ENCODE data around the gene NKX2-4. TPM values are rescaled to one million over a fixed set of nuclear protein-coding genes. Genes with fewer than 3 reads are reported as not detected.

Gene NKX2-4
- total RNA-seq, 1 experiment from 2014 or later, result not detected

DNA sequence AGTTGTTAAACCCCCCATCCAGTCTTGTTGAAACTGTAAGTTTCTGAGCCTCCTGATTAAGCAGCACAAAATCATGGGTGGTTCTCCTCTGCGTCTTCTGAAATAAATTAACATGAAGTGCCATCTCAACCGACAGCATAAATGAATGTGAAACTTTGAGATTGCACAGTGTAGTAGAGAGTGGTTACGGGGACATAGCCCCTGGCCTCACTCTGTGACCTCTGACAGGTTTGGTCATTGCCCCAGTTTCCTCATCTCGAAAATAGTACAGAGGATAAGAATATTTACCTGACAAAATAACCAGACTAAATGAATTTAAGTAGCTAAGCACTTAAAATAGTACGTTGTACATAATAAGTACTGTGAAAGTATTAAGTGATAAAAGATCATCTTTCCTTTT lies 19.1 kb downstream of the NKX2-4 start:
- Histone ChIP-seq H3K4me2 (ENCODE audit: low read length) (no peak overlapping the region), H3K27me3 (ENCODE audit: insufficient read depth, low read length) (no peaks in the 10 kb centered on the region), H3K79me2 (ENCODE audit: insufficient read depth, low read length) (peaks cover 77% of the 10 kb centered on the region), H2AFZ (ENCODE audit: low read depth, low read length, poor library complexity, severe bottlenecking) (no peak overlapping the region), H3K27ac (ENCODE audit: low read depth, low read length) (no peak overlapping the region), H3K9me3 (ENCODE audit: control insufficient read depth in 1 of 2, insufficient read depth in 1 of 2, low read depth in 1 of 2, low read length in 2 of 2) (no peaks in the 10 kb centered on the region), H3K36me3 (ENCODE audit: control insufficient read depth in 1 of 2, insufficient read depth in 2 of 2, low read length in 2 of 2) (peaks cover 10 to 13% of the 10 kb centered on the region in 2 experiments; a peak in 3 of 4 replicates), H3K9me2 (ENCODE audit: insufficient read depth) (no peaks in the 10 kb centered on the region), H3K4me1 (ENCODE audit: control insufficient read depth in 1 of 2, insufficient read depth in 2 of 2, low read length in 2 of 2) (no peaks in the 10 kb centered on the region), H3K9ac (ENCODE audit: low read length) (no peak overlapping the region), H3K4me3 (replicated peaks in 1 of 2; ENCODE audit: low read depth in 1 of 2, low read length in 2 of 2) (no peak overlapping the region), H4K20me1 (ENCODE audit: insufficient read depth) (peaks cover 13% of the 10 kb centered on the region; the same call in 1 of the 2 replicates)
- ChIA-PET RAD21 (ENCODE audit: low non-redundant PET in 1 of 2, low total read pairs in 2 of 2, uncharacterized antibody in 2 of 2, unreplicated experiment in 2 of 2) (no interaction called here), CTCF (no interaction called here), POLR2A (interaction anchor here (1.2 kb wide), 1 partner anchor 21 kb away, joined by 3 read pairs; no protein-coding TSS in a partner anchor)
- no TSS peak for BruUV-seq (replicated peaks)
- ATAC-seq (no peak), DNase-seq (ENCODE audit: low read depth, low spot score) (no peak)
- intact Hi-C loops (cut with micrococcal nuclease), result no loop called here
- no peak for TF ChIP-seq SIN3A (IDR thresholded peaks at IDR 0.05; ENCODE audit: low read depth)
- TF ChIP-seq, protein P1, sequence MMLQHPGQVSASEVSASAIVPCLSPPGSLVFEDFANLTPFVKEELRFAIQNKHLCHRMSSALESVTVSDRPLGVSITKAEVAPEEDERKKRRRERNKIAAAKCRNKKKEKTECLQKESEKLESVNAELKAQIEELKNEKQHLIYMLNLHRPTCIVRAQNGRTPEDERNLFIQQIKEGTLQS (IDR thresholded peaks at IDR 0.05), result no peak
- no peak for TF ChIP-seq FOSL1 (IDR thresholded peaks at IDR 0.05; ENCODE audit: low read depth)
- no peak for TF ChIP-seq EZH2phosphoT487 (IDR thresholded peaks at IDR 0.05; ENCODE audit: borderline replicate concordance)

DNA sequence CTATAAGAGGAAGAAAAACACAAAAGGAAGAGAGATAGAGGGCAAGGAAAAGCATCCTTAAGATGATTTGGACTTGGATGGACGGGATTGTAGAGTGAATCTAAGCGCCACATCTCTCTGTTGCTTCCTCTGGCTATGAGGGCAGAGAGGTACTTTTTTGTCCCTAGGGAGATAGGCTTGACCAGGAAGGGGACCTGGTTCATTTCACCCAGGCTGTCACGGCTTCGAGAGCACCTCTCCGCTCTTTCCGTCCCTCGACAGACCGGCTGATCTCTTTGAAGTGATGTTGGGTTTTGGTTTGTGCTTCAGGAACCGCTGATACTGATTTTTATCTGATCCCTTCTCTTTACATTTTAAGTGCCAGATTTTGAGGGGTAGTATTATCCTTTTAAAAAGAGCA lies 19.6 kb downstream of the NKX2-4 start:
- H3K27me3 ChIP-seq (ENCODE audit: insufficient read depth, low read length), result no peaks in the 10 kb centered on the region
- RAD21 ChIA-PET (ENCODE audit: low non-redundant PET in 1 of 2, low total read pairs in 2 of 2, uncharacterized antibody in 2 of 2, unreplicated experiment in 2 of 2), result no interaction called here
- no peak overlapping the region for H2AFZ ChIP-seq (ENCODE audit: low read depth, low read length, poor library complexity, severe bottlenecking)
- H3K36me3 ChIP-seq (ENCODE audit: control insufficient read depth in 1 of 2, insufficient read depth in 2 of 2, low read length in 2 of 2), result peaks cover 9 to 11% of the 10 kb centered on the region in 2 experiments; a peak in 3 of 4 replicates
- peaks cover 13% of the 10 kb centered on the region; the same call in 1 of the 2 replicates for H4K20me1 ChIP-seq (ENCODE audit: insufficient read depth)
- H3K4me3 ChIP-seq (replicated peaks in 1 of 2; ENCODE audit: low read depth in 1 of 2, low read length in 2 of 2), result no peak overlapping the region
- TF ChIP-seq ELF1 (IDR thresholded peaks at IDR 0.05; ENCODE audit: borderline replicate concordance, low read depth), result no peak
- no peak for TF ChIP-seq EZH2phosphoT487 (IDR thresholded peaks at IDR 0.05; ENCODE audit: borderline replicate concordance)
- TF ChIP-seq TCF7L2 (IDR thresholded peaks at IDR 0.05; ENCODE audit: borderline replicate concordance, extremely low read depth, insufficient read depth, insufficient read length), result no peak
- no peak for TF ChIP-seq RAD21 (IDR thresholded peaks at IDR 0.05; ENCODE audit: low read depth)
- no peak for TF ChIP-seq POLR2A (IDR thresholded peaks at IDR 0.05; ENCODE audit: borderline replicate concordance, extremely low read depth, insufficient read depth, insufficient read length)
- BruUV-seq (replicated peaks), result no TSS peak
- H3K79me2 ChIP-seq (ENCODE audit: insufficient read depth, low read length), result peaks cover 82% of the 10 kb centered on the region
- H3K9me2 ChIP-seq (ENCODE audit: insufficient read depth), result no peaks in the 10 kb centered on the region
- ATAC-seq (no peak), DNase-seq (ENCODE audit: low read depth, low spot score) (no peak)
- intact Hi-C loops (cut with micrococcal nuclease), result no loop called here
- no peak overlapping the region for H3K4me2 ChIP-seq (ENCODE audit: low read length)
- H3K9me3 ChIP-seq (ENCODE audit: control insufficient read depth in 1 of 2, insufficient read depth in 1 of 2, low read depth in 1 of 2, low read length in 2 of 2), result no peaks in the 10 kb centered on the region
- no peak overlapping the region for H3K9ac ChIP-seq (ENCODE audit: low read length)
- CTCF ChIA-PET, result no interaction called here
- no peak overlapping the region for H3K27ac ChIP-seq (ENCODE audit: low read depth, low read length)
- H3K4me1 ChIP-seq (ENCODE audit: control insufficient read depth in 1 of 2, insufficient read depth in 2 of 2, low read length in 2 of 2), result no peaks in the 10 kb centered on the region
- POLR2A ChIA-PET, result no interaction called here
